ENCODE data around the gene PTPN13. TPM values are rescaled to one million over a fixed set of nuclear protein-coding genes. Genes with fewer than 3 reads are reported as not detected.

PTPN13 gene
- total and polyA plus RNA-seq, 2 donors from 2014 or later = 10.2 to 62.3 TPM

DNA sequence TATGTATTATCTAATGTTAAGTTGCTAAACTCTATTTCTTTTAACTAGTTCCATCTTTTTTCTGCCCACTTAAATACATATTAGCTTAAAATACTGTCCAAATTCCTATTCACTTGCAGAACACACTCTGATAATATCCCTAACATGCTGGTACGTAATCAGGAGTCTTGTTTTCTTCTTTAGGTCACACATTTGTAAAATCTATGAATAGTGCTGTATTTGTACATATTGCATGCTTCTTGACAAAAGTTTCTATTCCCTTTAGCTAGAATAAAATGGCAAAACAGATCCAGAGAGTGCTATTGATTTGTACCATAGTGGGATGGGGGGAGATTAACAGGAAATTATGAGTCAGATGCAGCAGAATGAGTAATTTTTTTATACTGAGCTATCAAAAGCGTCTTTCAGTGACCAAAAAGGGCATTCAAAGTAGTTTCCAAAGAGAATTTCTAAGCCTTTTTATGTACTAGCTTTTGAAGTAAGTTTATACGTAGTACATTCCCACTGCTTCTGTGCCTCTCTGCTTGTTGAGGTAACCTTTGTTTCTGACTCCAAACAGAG lies 126.5 kb downstream of the PTPN13 start:
- DNase-seq = no peak
- Histone ChIP-seq H3K27ac (ENCODE audit: low read depth in 2 of 2, low read length in 2 of 2) (no peak overlapping the region), H3K27me3 (ENCODE audit: control insufficient read depth, insufficient read depth, low read length) (no peaks in the 10 kb centered on the region), H3K36me3 (ENCODE audit: control insufficient read depth in 2 of 3, insufficient read depth in 3 of 3, low read length in 3 of 3) (peaks cover 2 to 4% (median 4%) of the 10 kb centered on the region in 3 donors), H3K4me1 (ENCODE audit: control insufficient read depth in 2 of 3, insufficient read depth in 2 of 3, low read depth in 1 of 3, low read length in 3 of 3) (peaks cover 0 to 5% (median 3%) of the 10 kb centered on the region in 3 donors), H3K4me3 (ENCODE audit: low read length in 3 of 3) (no peak overlapping the region), H3K9me3 (ENCODE audit: control insufficient read depth in 2 of 3, insufficient read depth in 1 of 3, low read length in 3 of 3) (no peaks in the 10 kb centered on the region), H3K9ac (ENCODE audit: low read length in 3 of 3) (no peak overlapping the region)
- TF ChIP-seq, protein P1, sequence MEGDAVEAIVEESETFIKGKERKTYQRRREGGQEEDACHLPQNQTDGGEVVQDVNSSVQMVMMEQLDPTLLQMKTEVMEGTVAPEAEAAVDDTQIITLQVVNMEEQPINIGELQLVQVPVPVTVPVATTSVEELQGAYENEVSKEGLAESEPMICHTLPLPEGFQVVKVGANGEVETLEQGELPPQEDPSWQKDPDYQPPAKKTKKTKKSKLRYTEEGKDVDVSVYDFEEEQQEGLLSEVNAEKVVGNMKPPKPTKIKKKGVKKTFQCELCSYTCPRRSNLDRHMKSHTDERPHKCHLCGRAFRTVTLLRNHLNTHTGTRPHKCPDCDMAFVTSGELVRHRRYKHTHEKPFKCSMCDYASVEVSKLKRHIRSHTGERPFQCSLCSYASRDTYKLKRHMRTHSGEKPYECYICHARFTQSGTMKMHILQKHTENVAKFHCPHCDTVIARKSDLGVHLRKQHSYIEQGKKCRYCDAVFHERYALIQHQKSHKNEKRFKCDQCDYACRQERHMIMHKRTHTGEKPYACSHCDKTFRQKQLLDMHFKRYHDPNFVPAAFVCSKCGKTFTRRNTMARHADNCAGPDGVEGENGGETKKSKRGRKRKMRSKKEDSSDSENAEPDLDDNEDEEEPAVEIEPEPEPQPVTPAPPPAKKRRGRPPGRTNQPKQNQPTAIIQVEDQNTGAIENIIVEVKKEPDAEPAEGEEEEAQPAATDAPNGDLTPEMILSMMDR (IDR thresholded peaks at IDR 0.05; ENCODE audit: borderline replicate concordance, extremely low read depth, insufficient read depth) = no peak
- no peak for FAIRE-seq
- intact Hi-C loops (cut with DNase I) = no loop called here

DNA sequence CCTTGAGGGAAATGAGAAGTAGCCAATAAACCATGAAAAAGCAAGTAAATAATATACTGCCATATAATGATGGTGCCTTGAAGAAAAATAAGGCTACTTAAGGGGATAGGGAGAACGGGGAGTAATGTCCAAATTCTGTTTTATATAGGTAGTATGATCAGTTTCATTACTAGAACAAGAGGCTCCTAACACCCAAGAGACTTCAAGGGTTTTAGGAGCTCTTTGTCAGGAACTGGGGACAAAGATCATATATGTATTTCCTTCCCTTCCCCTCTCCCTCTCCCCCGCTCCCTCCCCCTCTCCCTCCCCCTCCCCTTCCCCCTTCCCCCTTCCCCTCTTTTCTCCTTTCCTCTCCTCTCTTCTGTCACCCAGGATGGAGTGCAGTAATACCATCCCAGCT lies 127.3 kb downstream of the PTPN13 start:
- intact Hi-C loops (cut with DNase I) = no loop called here
- H3K27ac ChIP-seq (ENCODE audit: low read depth in 2 of 2, low read length in 2 of 2) = peak overlapping the region in 1 of 2 donors; percentile 20
- H3K4me1 ChIP-seq (ENCODE audit: control insufficient read depth in 2 of 3, insufficient read depth in 2 of 3, low read depth in 1 of 3, low read length in 3 of 3) = peaks cover 0 to 3% (median 0%) of the 10 kb centered on the region in 3 donors
- TF ChIP-seq, protein P1 (IDR thresholded peaks at IDR 0.05; ENCODE audit: borderline replicate concordance, extremely low read depth, insufficient read depth) = no peak
- DNase-seq = no peak
- peaks cover 2 to 4% (median 4%) of the 10 kb centered on the region in 3 donors for H3K36me3 ChIP-seq (ENCODE audit: control insufficient read depth in 2 of 3, insufficient read depth in 3 of 3, low read length in 3 of 3)
- H3K27me3 ChIP-seq (ENCODE audit: control insufficient read depth, insufficient read depth, low read length) = no peaks in the 10 kb centered on the region
- H3K4me3 ChIP-seq (ENCODE audit: low read length in 3 of 3) = no peak overlapping the region
- no peak for FAIRE-seq
- no peak overlapping the region for H3K9ac ChIP-seq (ENCODE audit: low read length in 3 of 3)
- no peaks in the 10 kb centered on the region for H3K9me3 ChIP-seq (ENCODE audit: control insufficient read depth in 2 of 3, insufficient read depth in 1 of 3, low read length in 3 of 3)

DNA sequence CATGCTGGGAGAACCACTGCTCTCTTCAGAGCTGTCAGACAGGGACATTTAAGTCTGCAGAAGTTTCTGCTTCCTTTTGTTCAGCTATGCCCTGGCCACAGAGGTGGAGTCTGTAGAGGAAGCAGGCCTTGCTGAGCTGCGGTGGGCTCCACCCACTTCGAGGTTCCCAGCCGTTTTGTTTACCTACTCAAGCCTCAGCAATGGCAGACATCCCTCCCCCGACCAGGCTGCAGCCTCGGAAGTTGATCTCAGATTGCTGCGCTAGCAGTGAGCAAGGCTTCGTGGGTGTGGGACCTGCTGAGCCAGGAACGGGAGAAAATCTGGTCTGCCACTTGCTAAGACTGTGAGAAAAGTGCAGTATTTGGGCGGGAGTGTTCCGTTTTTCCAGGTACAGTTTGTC lies 136.2 kb downstream of the PTPN13 start:
- no peak overlapping the region for H3K4me3 ChIP-seq (ENCODE audit: low read length in 3 of 3)
- H3K4me1 ChIP-seq (ENCODE audit: control insufficient read depth in 2 of 3, insufficient read depth in 2 of 3, low read depth in 1 of 3, low read length in 3 of 3) = peaks cover 0 to 13% (median 5%) of the 10 kb centered on the region in 3 donors
- peaks cover 0 to 3% (median 0%) of the 10 kb centered on the region in 3 donors for H3K36me3 ChIP-seq (ENCODE audit: control insufficient read depth in 2 of 3, insufficient read depth in 3 of 3, low read length in 3 of 3)
- no peak overlapping the region for H3K27ac ChIP-seq (ENCODE audit: low read depth in 2 of 2, low read length in 2 of 2)
- no peak overlapping the region for H3K9ac ChIP-seq (ENCODE audit: low read length in 3 of 3)
- no peaks in the 10 kb centered on the region for H3K27me3 ChIP-seq (ENCODE audit: control insufficient read depth, insufficient read depth, low read length)
- DNase-seq (peak in 2 of 5 donors; percentile 23 to 67), FAIRE-seq (no peak)
- H3K9me3 ChIP-seq (ENCODE audit: control insufficient read depth in 2 of 3, insufficient read depth in 1 of 3, low read length in 3 of 3) = no peaks in the 10 kb centered on the region
- intact Hi-C loops (cut with DNase I) = no loop called here
- TF ChIP-seq, protein P1 (IDR thresholded peaks at IDR 0.05; ENCODE audit: borderline replicate concordance, extremely low read depth, insufficient read depth) = no peak

All from kidney (tissue), 14 donors.